Body of pancreas (tissue), 4 donors: ENCODE results near the gene SPOCK1. TPM values are rescaled to one million over a fixed set of nuclear protein-coding genes. Genes with fewer than 3 reads are reported as not detected.

ENCODE experiments used
- ATAC-seq: fragments of 150-250 bp; one replicate; pipeline ENCODE4 v1.9.1; 2016
- DNase-seq, 4 donors: peaks; one replicate each; pipeline ENCODE4 v3.0.0-alpha.2; 2019
- H3K27ac ChIP-seq, 4 donors: fragments of 200-600 bp; sonication (generic); 1 replicate in 3 of 4; 2 replicates in 1 of 4; pipeline versions ENCODE4 v1.5.1 to v1.6.1; 2016 to 2019; ENCODE audit warnings: mild to moderate bottlenecking in 1 of 4, mixed read lengths in 1 of 4, moderate library complexity in 1 of 4
- H3K27me3 ChIP-seq, 2 donors: fragments of 200-600 bp; sonication (generic); one replicate each; pipeline ENCODE4 v1.6.0; 2016; ENCODE audit warnings: mild to moderate bottlenecking in 1 of 2
- H3K36me3 ChIP-seq, 2 donors: fragments of 200-600 bp; sonication (generic); replicated peaks in 1 of 2; 2 replicates each; pipeline ENCODE4 v1.5.1; 2016; ENCODE audit warnings: low read depth in 2 of 2; ENCODE audit not compliant: insufficient read depth in 1 of 2
- H3K4me1 ChIP-seq: fragments of 200-600 bp; sonication (generic); one replicate; pipeline ENCODE4 v1.6.0; 2016
- H3K4me3 ChIP-seq, 2 donors: fragments of 200-600 bp; sonication (generic); 1 replicate in 1 of 2; 2 replicates in 1 of 2; pipeline ENCODE4 v1.5.1; 2016 to 2019
- H3K9me3 ChIP-seq, 3 donors: fragments of 200-600 bp; sonication (generic); 1 replicate in 2 of 3; 2 replicates in 1 of 3; pipeline ENCODE4 v1.5.1; 2016
- CTCF ChIP-seq, 7 experiments: fragments of 450-650 bp in 4 of 7; fragments of 200-600 bp in 3 of 7; sonication (generic) in 3 of 7; IDR thresholded peaks; one replicate each; pipeline ENCODE4 v1.5.1; 2016 to 2019; ENCODE audit warnings: antibody characterized with exemption in 7 of 7
- POLR2A ChIP-seq, 3 donors: fragments of 450-650 bp; IDR thresholded peaks; one replicate each; pipeline ENCODE4 v1.6.1; 2016; ENCODE audit warnings: antibody characterized with exemption in 3 of 3, mild to moderate bottlenecking in 2 of 3
- WGBS, 2 donors: methylation state at CpG; one replicate each; pipeline ENCODE4 v1.1.5; 2017; 5-methylcytosine and 5-hydroxymethylcytosine counted together
- intact Hi-C: fragments of 100-400 bp; cut with DNase I; formaldehyde crosslinking; loops from one replicate; pipeline ENCODE4 v1.15.1; 2023
- total RNA-seq, 2 donors: library from RNA; depleted of rRNA; stranded (reverse); fragments of >200 nt; gene quantifications; one replicate each; pipeline ENCODE4 v1.1.0, GENCODE V29; 2016

The SPOCK1 gene
- total RNA-seq, 2 donors from 2014 or later = 22.4 to 30.6 TPM

DNA sequence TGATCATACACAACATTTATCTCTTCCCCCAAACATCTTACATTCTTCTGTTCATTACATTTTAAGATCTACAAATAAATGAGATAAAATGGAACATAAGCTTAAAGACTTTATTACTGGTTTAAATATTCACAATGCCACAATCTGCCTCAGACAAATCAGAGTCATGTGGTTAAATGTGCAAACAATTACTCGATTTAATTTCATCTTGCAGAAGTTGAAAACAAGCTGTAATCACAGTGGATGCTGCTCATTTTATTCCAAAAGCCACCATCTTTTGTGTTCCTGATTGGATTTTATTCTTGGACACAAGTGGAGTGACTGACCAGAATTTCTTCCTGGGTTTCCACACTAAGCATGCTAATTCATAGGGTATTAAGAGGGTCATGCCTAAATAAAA is 33.2 kb downstream of the SPOCK1 start:
- no peaks in the 10 kb centered on the region for H3K27me3 ChIP-seq
- no peak overlapping the region for H3K4me3 ChIP-seq
- TF ChIP-seq CTCF (IDR thresholded peaks at IDR 0.05) (no peak), POLR2A (IDR thresholded peaks at IDR 0.05) (no peak)
- H3K9me3 ChIP-seq = no peaks in the 10 kb centered on the region
- no peaks in the 10 kb centered on the region for H3K4me1 ChIP-seq
- no peaks in the 10 kb centered on the region for H3K36me3 ChIP-seq
- ATAC-seq (no peak), DNase-seq (no peak)
- intact Hi-C loops = no loop called here
- WGBS, 2 donors = 17 to 22% methylated on average over 1 of the region's 1 CpG
- H3K27ac ChIP-seq = no peak overlapping the region

GRCh38 chr5:137462816-137463520 is 36.2 kb downstream of the SPOCK1 start:
- no peak overlapping the region for H3K4me3 ChIP-seq
- no peak for TF ChIP-seq CTCF (IDR thresholded peaks at IDR 0.05)
- no peak for TF ChIP-seq POLR2A (IDR thresholded peaks at IDR 0.05)
- H3K9me3 ChIP-seq = no peaks in the 10 kb centered on the region
- ATAC-seq (no peak), DNase-seq (no peak)
- intact Hi-C loops = no loop called here
- no peaks in the 10 kb centered on the region for H3K36me3 ChIP-seq
- H3K27ac ChIP-seq = no peak overlapping the region
- H3K27me3 ChIP-seq = no peaks in the 10 kb centered on the region
- 79 to 82% methylated on average over 4 of the region's 4 CpGs for WGBS, 2 donors
- H3K4me1 ChIP-seq = no peaks in the 10 kb centered on the region

- H3K36me3 ChIP-seq = no peaks in the 10 kb centered on the region
- no peak overlapping the region for H3K27ac ChIP-seq
- WGBS, 2 donors = 51 to 52% methylated on average over 5 of the region's 5 CpGs
- intact Hi-C loops = no loop called here
- no peak overlapping the region for H3K4me3 ChIP-seq
- no peaks in the 10 kb centered on the region for H3K9me3 ChIP-seq
- ATAC-seq (no peak), DNase-seq (no peak)
- H3K4me1 ChIP-seq = no peaks in the 10 kb centered on the region
- H3K27me3 ChIP-seq = no peaks in the 10 kb centered on the region
- TF ChIP-seq CTCF (IDR thresholded peaks at IDR 0.05) (no peak), POLR2A (IDR thresholded peaks at IDR 0.05) (no peak)
These were observed 36.9 kb downstream of the SPOCK1 start for GRCh38 chr5:137462265-137462590.

- no peak overlapping the region for H3K27ac ChIP-seq
- DNase-seq = no peak
- H3K9me3 ChIP-seq = no peaks in the 10 kb centered on the region
- 53 to 61% methylated on average over 6 of the region's 6 CpGs for WGBS, 2 donors
- intact Hi-C loops = no loop called here
- TF ChIP-seq POLR2A (IDR thresholded peaks at IDR 0.05) (no peak), CTCF (IDR thresholded peaks at IDR 0.05) (no peak)
- H3K4me3 ChIP-seq = no peak overlapping the region
- no peaks in the 10 kb centered on the region for H3K27me3 ChIP-seq
- ATAC-seq = no peak
- H3K36me3 ChIP-seq = no peaks in the 10 kb centered on the region
- H3K4me1 ChIP-seq = no peaks in the 10 kb centered on the region
These were observed 37.5 kb downstream of the SPOCK1 start for GRCh38 chr5:137461391-137462264.
